ENCODE results near the gene SYT1. TPM values are rescaled to one million over a fixed set of nuclear protein-coding genes. Genes with fewer than 3 reads are reported as not detected.

Gene SYT1
- total and polyA plus RNA-seq, 2 experiments from 2014 or later, result 48.7 to 51.7 TPM

GRCh38 chr12:79012636-79013035 lies 148.1 kb downstream of the SYT1 start (continued):
- TF ChIP-seq ZNF462 (CRISPR knock-in tag; IDR thresholded peaks at IDR 0.05) (no peak), STAT1 (IDR thresholded peaks at IDR 0.05; ENCODE audit: unreplicated experiment) (no peak), JUNB (IDR thresholded peaks at IDR 0.05; ENCODE audit: unreplicated experiment) (no peak), CTCF (conservative IDR thresholded peaks at IDR 0.05; ENCODE audit: low read depth in 2 of 2) (no peak), ETS1 (IDR thresholded peaks at IDR 0.05) (no peak)

- H3K27ac Mint-ChIP-seq, result no peak overlapping the region
- Histone ChIP-seq H3K27ac (ENCODE audit: low read depth) (no peak overlapping the region), H3F3A (replicated peaks; ENCODE audit: low read depth) (no peaks in the 10 kb centered on the region), H3K79me2 (replicated peaks; ENCODE audit: insufficient read depth) (no peaks in the 10 kb centered on the region), H3K4me3 (no peak overlapping the region), H3K4me1 (ENCODE audit: insufficient read depth) (no peaks in the 10 kb centered on the region), H4K20me1 (replicated peaks; ENCODE audit: insufficient read depth) (no peaks in the 10 kb centered on the region; the same call in 1 of the 2 replicates), H3K27me3 (ENCODE audit: insufficient read depth) (no peaks in the 10 kb centered on the region), H3K9me2 (ENCODE audit: insufficient read depth) (no peaks in the 10 kb centered on the region), H3K36me3 (ENCODE audit: insufficient read depth) (no peaks in the 10 kb centered on the region), H3K4me2 (no peak overlapping the region), H2AFZ (no peak overlapping the region)
- ATAC-seq (no peak), DNase-seq (ENCODE audit: low spot score) (no peak)
- H3K9me3 Mint-ChIP-seq, result no peaks in the 10 kb centered on the region; the same call in 2 of the 3 replicates
- H3K4me1 Mint-ChIP-seq, result peaks cover 7% of the 10 kb centered on the region; the same call in 2 of the 3 replicates
- H3K27me3 Mint-ChIP-seq (ENCODE audit: insufficient read depth, low read depth, poor library complexity), result no peaks in the 10 kb centered on the region
- peaks cover 8% of the 10 kb centered on the region for H3K36me3 Mint-ChIP-seq (ENCODE audit: low read depth)
- no peak overlapping the region for H3K4me3 Mint-ChIP-seq
- TF ChIP-seq REST (IDR thresholded peaks at IDR 0.05; ENCODE audit: unreplicated experiment) (no peak), JUNB (IDR thresholded peaks at IDR 0.05; ENCODE audit: unreplicated experiment) (no peak), STAT1 (IDR thresholded peaks at IDR 0.05; ENCODE audit: unreplicated experiment) (no peak), EZH2 (IDR thresholded peaks at IDR 0.05; ENCODE audit: low read depth, unreplicated experiment) (no peak), ETS1 (IDR thresholded peaks at IDR 0.05) (no peak), ZNF331 (CRISPR knock-in tag; IDR thresholded peaks at IDR 0.05; ENCODE audit: low read depth) (no peak)
These were observed 151.6 kb downstream of the SYT1 start for GRCh38 chr12:79016181-79016580.
